NT2/D1 (cell line): ENCODE results near the gene PDE6A.
"Not testable (repeated sequence)": the region's sequence is repeated elsewhere in the genome, so short reads cannot be mapped to it uniquely, and the experiment has no call there.

ENCODE experiments used
- DNase-seq: peaks from one replicate; pipeline ENCODE4 v3.0.0-alpha.2; 2011; ENCODE audit warnings: low read depth, low spot score
- H3K27me3 ChIP-seq: 2 replicates; pipeline ENCODE4 v1.6.0; 2011; ENCODE audit warnings: mild to moderate bottlenecking; ENCODE audit not compliant: insufficient read length, insufficient read depth
- H3K36me3 ChIP-seq: 2 replicates; pipeline ENCODE4 v1.6.1; 2011; ENCODE audit warnings: mild to moderate bottlenecking, low read length, mixed read lengths; ENCODE audit not compliant: insufficient read depth, insufficient read length
- H3K4me1 ChIP-seq: 2 replicates; pipeline ENCODE4 v1.5.1; 2011; ENCODE audit not compliant: insufficient read depth, insufficient read length
- H3K4me3 ChIP-seq: 2 replicates; pipeline ENCODE4 v1.5.1; 2011; ENCODE audit warnings: low read depth; ENCODE audit not compliant: insufficient read length
- H3K9ac ChIP-seq: 2 replicates; pipeline ENCODE4 v1.6.0; 2011; ENCODE audit warnings: low read depth; ENCODE audit not compliant: insufficient read length
- H3K9me3 ChIP-seq: 2 replicates; pipeline ENCODE4 v1.5.1; 2011; ENCODE audit warnings: mild to moderate bottlenecking, low read length; ENCODE audit not compliant: insufficient read depth
- SUZ12 ChIP-seq: IDR thresholded peaks from 2 replicates; pipeline ENCODE4 v1.6.1; 2011; ENCODE audit not compliant: insufficient read length, insufficient read depth; ENCODE audit errors: extremely low read depth
- YY1 ChIP-seq: IDR thresholded peaks from 2 replicates; pipeline ENCODE4 v1.6.1; 2011; ENCODE audit not compliant: insufficient read length, insufficient read depth
- ZNF274 ChIP-seq: IDR thresholded peaks from 2 replicates; pipeline ENCODE4 v1.6.1; 2011; ENCODE audit warnings: mild to moderate bottlenecking, low read depth, low read length

The PDE6A gene

DNA sequence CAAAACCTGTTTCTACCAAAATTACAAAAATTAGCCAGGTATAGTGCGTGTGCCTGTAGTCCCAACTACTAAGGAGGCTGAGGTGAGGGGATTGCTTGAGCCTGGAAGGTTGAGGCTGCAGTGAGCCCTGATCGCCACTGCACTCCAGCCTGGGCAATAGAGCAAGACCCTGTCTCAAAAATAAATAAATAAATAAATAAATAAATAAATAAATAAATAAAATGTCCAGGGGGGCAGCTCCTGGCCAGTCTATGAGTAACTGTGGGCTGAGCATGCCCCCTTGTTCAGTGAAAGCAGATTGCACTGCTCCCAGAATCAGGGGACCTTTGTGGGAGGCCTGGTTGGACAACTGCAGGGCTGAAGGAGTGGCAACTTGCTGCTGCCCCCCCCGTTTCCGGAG lies 62.7 kb downstream of the PDE6A start:
- no peak overlapping the region for H3K9ac ChIP-seq
- H3K36me3 ChIP-seq, result no peaks in the 10 kb centered on the region
- H3K4me3 ChIP-seq, result no peak overlapping the region
- DNase-seq, result no peak
- H3K9me3 ChIP-seq, result no peaks in the 10 kb centered on the region
- TF ChIP-seq SUZ12, result no peak
- no peak for TF ChIP-seq ZNF274
- TF ChIP-seq YY1, result no peak
- H3K27me3 ChIP-seq, result no peaks in the 10 kb centered on the region
- no peaks in the 10 kb centered on the region for H3K4me1 ChIP-seq

DNA sequence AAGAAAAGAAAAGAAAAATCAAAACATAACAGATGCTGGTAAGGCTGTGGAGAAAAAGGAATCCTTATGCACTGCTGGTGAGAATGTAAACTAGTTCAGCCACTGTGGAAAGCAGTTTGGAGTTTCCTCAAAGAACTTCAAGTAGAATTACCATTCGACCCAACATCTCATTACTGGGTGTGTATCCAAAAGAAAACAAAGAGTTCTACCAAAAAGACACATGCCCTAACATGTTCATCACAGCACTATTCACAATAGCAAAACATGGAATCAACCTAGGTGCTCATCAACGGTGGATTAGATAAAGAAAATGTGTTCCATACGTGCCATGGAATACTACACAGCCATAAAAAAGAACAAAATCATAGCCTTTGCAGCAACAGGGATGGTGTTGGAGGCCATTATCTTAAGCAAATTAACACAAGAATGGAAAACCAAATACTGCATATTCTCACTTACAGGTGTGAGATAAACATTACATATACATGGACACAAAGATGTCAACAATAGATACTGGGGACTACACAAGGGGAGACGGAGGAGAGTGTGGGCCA lies 63.4 kb downstream of the PDE6A start:
- TF ChIP-seq ZNF274 (no peak), YY1 (no peak)
- Histone ChIP-seq H3K4me1 (no peaks in the 10 kb centered on the region), H3K27me3 (no peaks in the 10 kb centered on the region), H3K4me3 (no peak overlapping the region), H3K9ac (no peak overlapping the region), H3K9me3 (no peaks in the 10 kb centered on the region), H3K36me3 (no peaks in the 10 kb centered on the region)
- no peak for DNase-seq

DNA sequence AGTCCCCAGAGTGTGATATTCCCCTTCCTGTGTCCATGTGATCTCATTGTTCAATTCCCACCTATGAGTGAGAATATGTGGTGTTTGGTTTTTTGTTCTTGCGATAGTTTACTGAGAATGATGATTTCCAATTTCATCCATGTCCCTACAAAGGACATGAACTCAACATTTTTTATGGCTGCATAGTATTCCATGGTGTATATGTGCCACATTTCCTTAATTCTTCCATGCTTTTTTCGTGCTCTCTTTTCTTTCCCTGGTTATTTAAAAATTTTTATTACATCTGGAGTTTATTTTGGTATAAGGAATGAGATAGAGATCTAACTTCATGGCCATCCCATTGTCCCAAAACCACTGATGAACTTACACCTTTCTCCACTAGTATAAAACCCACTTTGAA lies 65.0 kb downstream of the PDE6A start:
- H3K4me3 ChIP-seq, H3K27me3 ChIP-seq, H3K36me3 ChIP-seq, DNase-seq, H3K9me3 ChIP-seq, H3K9ac ChIP-seq, H3K4me1 ChIP-seq: not testable (repeated sequence)

DNA sequence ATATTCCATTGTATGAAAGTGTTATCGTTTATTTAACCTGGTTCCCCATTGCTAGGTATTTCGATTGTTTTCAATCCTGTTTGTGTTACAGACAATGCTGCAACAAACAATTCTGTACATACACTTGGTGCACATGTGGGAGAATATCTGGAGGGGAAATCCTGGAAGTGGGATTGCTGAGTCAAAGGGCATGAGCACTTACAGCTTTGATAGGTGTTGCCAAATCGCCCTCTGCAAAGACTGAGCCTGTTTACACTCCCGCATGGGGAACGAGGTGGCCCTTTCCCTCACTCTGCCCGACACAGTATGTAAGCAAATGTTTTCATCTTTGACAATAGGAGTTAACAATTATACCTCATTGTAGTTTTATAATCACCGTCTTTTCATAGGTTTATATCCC lies 66.2 kb downstream of the PDE6A start:
- no peak overlapping the region for H3K4me3 ChIP-seq
- DNase-seq, result no peak

DNA sequence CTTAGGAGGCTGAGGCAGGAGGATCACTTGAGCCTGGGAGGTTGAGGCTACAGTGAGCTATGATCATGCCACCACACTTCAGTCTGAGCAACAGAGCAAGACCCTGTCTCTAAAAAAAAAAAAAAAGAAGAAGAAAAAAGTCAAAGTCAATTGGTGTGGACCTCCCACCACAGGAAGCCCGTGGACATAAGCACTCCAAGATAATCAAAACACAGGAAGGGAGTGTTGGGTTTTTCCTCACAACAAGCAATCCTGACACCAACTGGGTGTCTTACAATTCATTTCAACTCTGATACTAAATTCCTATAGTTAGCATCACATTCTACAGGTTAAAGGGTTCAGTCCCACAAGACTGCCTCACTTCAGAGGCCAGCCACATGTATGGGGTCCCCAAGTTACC lies 70.7 kb downstream of the PDE6A start:
- no peaks in the 10 kb centered on the region for H3K9me3 ChIP-seq
- H3K27me3 ChIP-seq, result no peaks in the 10 kb centered on the region
- TF ChIP-seq ZNF274 (no peak), YY1 (no peak), SUZ12 (no peak)
- H3K4me3 ChIP-seq, result no peak overlapping the region
- no peak for DNase-seq
- H3K36me3 ChIP-seq, result no peaks in the 10 kb centered on the region
- no peaks in the 10 kb centered on the region for H3K4me1 ChIP-seq
- no peak overlapping the region for H3K9ac ChIP-seq

More for the DNA sequence above, 66.2 kb downstream of the PDE6A start:
- Histone ChIP-seq H3K9me3 (no peaks in the 10 kb centered on the region), H3K27me3 (no peaks in the 10 kb centered on the region), H3K36me3 (no peaks in the 10 kb centered on the region), H3K4me1 (no peaks in the 10 kb centered on the region), H3K9ac (no peak overlapping the region)
- TF ChIP-seq SUZ12 (no peak), YY1 (no peak), ZNF274 (no peak)

DNA sequence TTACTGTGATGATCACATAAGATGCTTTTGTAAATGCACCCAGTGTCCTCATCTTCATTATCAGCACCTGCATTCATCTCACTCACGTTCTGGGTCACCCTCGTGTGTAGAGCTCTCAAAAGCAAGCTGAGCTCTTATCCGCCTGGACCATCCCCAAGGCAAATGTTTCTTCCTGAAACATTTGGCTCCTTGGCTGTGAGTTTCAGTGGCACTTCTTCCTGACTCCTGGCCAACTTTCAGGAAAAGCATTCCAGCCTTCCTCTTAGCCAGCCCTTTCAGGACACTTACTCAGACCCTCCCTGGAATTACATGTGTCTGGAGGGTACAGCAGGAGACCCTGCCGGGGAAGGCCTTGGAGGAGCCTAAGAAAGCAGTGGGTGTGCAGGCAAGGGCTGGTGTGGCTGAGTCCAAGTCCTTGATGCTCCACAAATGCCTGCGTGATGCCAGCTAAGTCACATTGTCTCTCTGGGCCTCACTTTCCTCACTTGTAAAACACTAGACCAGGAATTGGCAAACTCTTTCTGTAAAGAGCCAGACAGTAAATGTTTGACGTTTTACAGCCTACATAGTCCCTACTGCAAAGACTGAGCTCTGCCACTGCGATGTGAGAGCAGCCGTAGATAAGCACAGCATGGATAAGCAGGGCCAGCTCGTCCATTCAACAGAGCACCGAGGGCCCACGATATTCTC lies 72.1 kb downstream of the PDE6A start:
- Histone ChIP-seq H3K4me1 (no peaks in the 10 kb centered on the region), H3K9ac (no peak overlapping the region), H3K27me3 (no peaks in the 10 kb centered on the region), H3K9me3 (no peaks in the 10 kb centered on the region), H3K36me3 (no peaks in the 10 kb centered on the region), H3K4me3 (no peak overlapping the region)
- DNase-seq, result no peak
- TF ChIP-seq ZNF274 (no peak), SUZ12 (no peak), YY1 (no peak)

DNA sequence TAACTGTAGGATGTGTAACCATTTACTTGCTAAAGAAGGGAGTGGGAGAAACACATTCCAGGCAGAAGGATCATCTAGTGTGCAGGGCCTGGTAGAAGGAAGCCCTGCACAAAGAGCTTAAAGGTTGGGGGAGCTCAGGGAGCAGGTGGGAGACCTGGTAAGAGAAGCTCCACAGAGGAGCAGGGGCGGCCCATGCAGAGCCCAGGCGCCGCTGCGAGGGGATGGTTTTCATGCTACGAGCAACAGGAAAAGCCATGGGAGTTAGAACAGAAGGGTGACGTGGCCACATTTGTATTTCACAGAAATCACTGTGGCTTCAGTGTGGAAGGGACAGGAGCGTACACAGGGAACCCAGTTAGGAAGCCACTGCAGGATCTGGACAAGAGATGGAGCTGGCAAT lies 73.1 kb downstream of the PDE6A start:
- DNase-seq, result peak; percentile 27
- no peak for TF ChIP-seq SUZ12
- no peak for TF ChIP-seq ZNF274
- no peak for TF ChIP-seq YY1
- Histone ChIP-seq H3K4me3 (no peak overlapping the region), H3K9me3 (no peaks in the 10 kb centered on the region), H3K27me3 (no peaks in the 10 kb centered on the region), H3K36me3 (no peaks in the 10 kb centered on the region), H3K9ac (no peak overlapping the region), H3K4me1 (no peaks in the 10 kb centered on the region)

DNA sequence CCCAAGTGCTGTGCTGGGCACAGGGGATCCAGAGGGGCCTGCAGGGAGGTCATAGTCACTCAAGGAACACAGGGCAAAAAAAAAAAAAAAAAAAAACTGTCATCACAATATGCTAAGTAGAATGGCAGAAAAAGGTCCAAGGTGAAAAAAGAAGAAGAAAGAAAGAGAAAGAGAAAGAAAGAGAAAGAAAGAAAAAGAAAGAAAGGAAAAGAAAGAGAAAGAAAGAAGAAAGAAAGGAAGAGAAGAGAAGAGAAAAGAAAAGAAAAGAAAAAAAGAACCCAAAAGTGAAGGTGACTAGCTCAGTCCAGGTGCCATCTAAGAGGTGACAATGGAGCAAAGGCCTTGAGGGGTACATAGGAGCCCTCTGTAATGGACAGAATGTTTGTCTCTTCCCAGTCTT lies 73.9 kb downstream of the PDE6A start:
- no peaks in the 10 kb centered on the region for H3K9me3 ChIP-seq
- no peaks in the 10 kb centered on the region for H3K4me1 ChIP-seq
- H3K36me3 ChIP-seq, result no peaks in the 10 kb centered on the region
- no peak for TF ChIP-seq YY1
- no peak for TF ChIP-seq ZNF274
- TF ChIP-seq SUZ12, result no peak
- no peaks in the 10 kb centered on the region for H3K27me3 ChIP-seq
- no peak for DNase-seq
- no peak overlapping the region for H3K4me3 ChIP-seq
- no peak overlapping the region for H3K9ac ChIP-seq
